Adrenal gland (tissue), 12 donors: ENCODE data around the gene WDFY4. TPM values are rescaled to one million over a fixed set of nuclear protein-coding genes. Genes with fewer than 3 reads are reported as not detected.

ENCODE experiments used
- DNase-seq, 7 donors: peaks; one replicate each; pipeline ENCODE4 v3.0.0-alpha.2; 2019 to 2020
- H3K27ac ChIP-seq, 5 donors: fragments of 200-600 bp; sonication (generic) in 4 of 5; 1 replicate in 3 of 5; 2 replicates in 2 of 5; pipeline versions ENCODE4 v1.5.1 to v1.8.0; 2016 to 2020; ENCODE audit warnings: mild to moderate bottlenecking in 1 of 5
- H3K27me3 ChIP-seq: fragments of 200-600 bp; 2 replicates; pipeline ENCODE4 v1.8.0; 2021
- H3K36me3 ChIP-seq, 2 donors: fragments of 200-600 bp; replicated peaks in 1 of 2; 1 replicate in 1 of 2; 2 replicates in 1 of 2; pipeline versions ENCODE4 v1.5.1 to v1.8.0; 2018 to 2022
- H3K4me1 ChIP-seq, 2 donors: fragments of 200-600 bp; replicated peaks in 1 of 2; 1 replicate in 1 of 2; 2 replicates in 1 of 2; pipeline versions ENCODE4 v1.5.1 to v1.8.0; 2018 to 2021
- H3K4me3 ChIP-seq, 4 donors: fragments of 200-600 bp; sonication (generic) in 3 of 4; one replicate each; pipeline ENCODE4 v1.5.1; 2016 to 2018
- H3K9me3 ChIP-seq, 3 donors: fragments of 200-600 bp; sonication (generic) in 1 of 3; replicated peaks in 1 of 3; 1 replicate in 2 of 3; 2 replicates in 1 of 3; pipeline versions ENCODE4 v1.5.1 to v1.8.0; 2016 to 2021
- CTCF ChIP-seq, 6 experiments: fragments of 450-650 bp in 4 of 6; fragments of 200-600 bp in 2 of 6; sonication (generic) in 1 of 6; IDR thresholded peaks; 1 replicate in 5 of 6; 2 replicates in 1 of 6; pipeline versions ENCODE4 v1.5.1 to v1.8.0; 2016 to 2021; ENCODE audit warnings: antibody characterized with exemption in 6 of 6, mild to moderate bottlenecking in 2 of 6, moderate library complexity in 1 of 6
- POLR2A ChIP-seq, 2 donors: fragments of 450-650 bp; IDR thresholded peaks; one replicate each; pipeline ENCODE4 v1.6.1; 2017; ENCODE audit warnings: antibody characterized with exemption in 2 of 2, mild to moderate bottlenecking in 2 of 2, moderate library complexity in 1 of 2
- WGBS, 4 donors: extraction: QIAGEN DNeasy Blood & Tissue Kit in 2 of 4; methylation state at CpG; one replicate each; pipeline versions ENCODE4 v1.1.5 to v1.1.7; 2013 to 2017; 5-methylcytosine and 5-hydroxymethylcytosine counted together
- intact Hi-C, 2 donors: fragments of 100-400 bp; cut with DNase I; formaldehyde crosslinking; loops; one replicate each; pipeline versions ENCODE4 v1.14.1 to v1.15.0; 2022 to 2023
- polyA plus RNA-seq, 3 donors: library from polyadenylated mRNA; stranded (reverse); fragments of 200-250 nt in 2 of 3; fragments of 350-450 nt in 1 of 3; fragmentation: Illumina TruSeq in 1 of 3; extraction: RNeasy Lipid Tissue Mini Kit (QIAGEN cat#74804) in 1 of 3; gene quantifications; one replicate each; pipeline ENCODE4 v1.2.3, GENCODE V29; 2013 to 2014
- total RNA-seq, 9 donors: library from RNA; depleted of rRNA in 4 of 9; stranded (reverse); fragments of >200 nt in 4 of 9; fragments of 120-200 nt in 1 of 9; fragmentation: NEBNext Ultra II Directional in 1 of 9; extraction: Animal tissue kit (Norgen Biotek cat#: 25700) in 1 of 9; gene quantifications; one replicate each; pipeline versions ENCODE4 v1.1.0 to v1.2.4, GENCODE V29; 2013 to 2023
- donor health status: healthy with polysubstance abuse.
- donor health status: Bipolar disorder and iron deficiency.
- donor health status: DM: yes; HTN: yes; CAD: no.
- donor health status: DM: no; HTN: no; CAD: no.
- donor health status: DM: no; HTN: no; CAD: no.
- donor health status: DM: yes; HTN: yes; CAD: no.

WDFY4 gene
- total and polyA plus RNA-seq, 12 donors: 0.61 to 9.9 (median 5.7) TPM

GRCh38 chr10:48681740-48682139 lies 2.9 kb upstream of the WDFY4 start:
- 83 to 93% (median 85%) methylated on average over 3 of the region's 3 CpGs for WGBS, 4 donors
- Histone ChIP-seq H3K4me3 (no peak overlapping the region), H3K27ac (no peak overlapping the region), H3K36me3 (no peaks in the 10 kb centered on the region), H3K27me3 (no peaks in the 10 kb centered on the region), H3K9me3 (no peaks in the 10 kb centered on the region), H3K4me1 (no peaks in the 10 kb centered on the region)
- DNase-seq: no peak
- intact Hi-C loops: no loop called here
- no peak for TF ChIP-seq CTCF (IDR thresholded peaks at IDR 0.05)
- TF ChIP-seq POLR2A (IDR thresholded peaks at IDR 0.05): no peak

GRCh38 chr10:48682265-48682664 lies 2.4 kb upstream of the WDFY4 start:
- H3K4me1 ChIP-seq: no peaks in the 10 kb centered on the region
- no peak overlapping the region for H3K27ac ChIP-seq
- H3K9me3 ChIP-seq: no peaks in the 10 kb centered on the region
- TF ChIP-seq POLR2A (IDR thresholded peaks at IDR 0.05) (no peak), CTCF (IDR thresholded peaks at IDR 0.05) (no peak)
- intact Hi-C loops: no loop called here
- H3K36me3 ChIP-seq: no peaks in the 10 kb centered on the region
- H3K4me3 ChIP-seq: no peak overlapping the region
- WGBS, 4 donors: 48 to 89% (median 75%) methylated on average over 2 to 3 of the region's 3 CpGs
- DNase-seq: no peak
- H3K27me3 ChIP-seq: no peaks in the 10 kb centered on the region

DNA sequence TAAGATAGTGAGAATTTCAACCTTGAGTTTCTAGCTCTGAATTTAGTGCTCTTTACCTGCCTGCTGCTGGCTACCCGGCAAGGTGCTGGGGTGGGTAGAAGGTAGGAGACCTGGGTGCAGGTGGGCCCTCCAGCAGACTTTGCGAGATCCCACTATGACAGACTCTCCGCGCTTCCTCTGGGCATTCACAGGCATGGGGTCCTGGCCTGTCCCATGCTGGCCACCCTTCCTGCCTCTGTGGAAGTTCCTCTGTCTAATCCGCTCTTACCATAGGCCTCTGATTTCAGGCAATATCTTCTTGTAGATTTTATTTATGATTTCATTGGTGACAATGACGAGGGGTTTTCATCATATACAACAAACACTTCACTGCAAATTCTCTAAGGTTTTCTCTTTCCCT lies 1.2 kb upstream of the WDFY4 start:
- Histone ChIP-seq H3K36me3 (no peaks in the 10 kb centered on the region), H3K4me3 (no peak overlapping the region), H3K4me1 (no peaks in the 10 kb centered on the region), H3K9me3 (no peaks in the 10 kb centered on the region), H3K27me3 (no peaks in the 10 kb centered on the region), H3K27ac (no peak overlapping the region)
- TF ChIP-seq POLR2A (IDR thresholded peaks at IDR 0.05) (no peak), CTCF (IDR thresholded peaks at IDR 0.05) (no peak)
- 89 to 94% (median 90%) methylated on average over 6 of the region's 6 CpGs for WGBS, 4 donors
- DNase-seq: no peak
- intact Hi-C loops: no loop called here

GRCh38 chr10:48683868-48684267 lies 805 bp upstream of the WDFY4 start:
- Histone ChIP-seq H3K4me1 (no peaks in the 10 kb centered on the region), H3K27ac (no peak overlapping the region), H3K9me3 (no peaks in the 10 kb centered on the region), H3K36me3 (no peaks in the 10 kb centered on the region), H3K27me3 (no peaks in the 10 kb centered on the region), H3K4me3 (no peak overlapping the region)
- DNase-seq: no peak
- WGBS, 4 donors: 73 to 84% (median 76%) methylated on average over 5 of the region's 5 CpGs
- TF ChIP-seq CTCF (IDR thresholded peaks at IDR 0.05): no peak
- TF ChIP-seq POLR2A (IDR thresholded peaks at IDR 0.05): no peak
- intact Hi-C loops: no loop called here
